Stimulated activated CD4-positive, alpha-beta T cell treated with anti-CD3 and anti-CD28 coated beads, Interleukin-1b, Interleukin-23, amount 100 ng/mL, for 48 hours (primary cell): ENCODE measurements around the gene FBXO46.
"Not testable (repeated sequence)": the region's sequence is repeated elsewhere in the genome, so short reads cannot be mapped to it uniquely, and the experiment has no call there.

Experiments
- DNase-seq: peaks from one replicate; pipeline ENCODE4 v3.0.0-alpha.2; 2020

The FBXO46 gene

DNA sequence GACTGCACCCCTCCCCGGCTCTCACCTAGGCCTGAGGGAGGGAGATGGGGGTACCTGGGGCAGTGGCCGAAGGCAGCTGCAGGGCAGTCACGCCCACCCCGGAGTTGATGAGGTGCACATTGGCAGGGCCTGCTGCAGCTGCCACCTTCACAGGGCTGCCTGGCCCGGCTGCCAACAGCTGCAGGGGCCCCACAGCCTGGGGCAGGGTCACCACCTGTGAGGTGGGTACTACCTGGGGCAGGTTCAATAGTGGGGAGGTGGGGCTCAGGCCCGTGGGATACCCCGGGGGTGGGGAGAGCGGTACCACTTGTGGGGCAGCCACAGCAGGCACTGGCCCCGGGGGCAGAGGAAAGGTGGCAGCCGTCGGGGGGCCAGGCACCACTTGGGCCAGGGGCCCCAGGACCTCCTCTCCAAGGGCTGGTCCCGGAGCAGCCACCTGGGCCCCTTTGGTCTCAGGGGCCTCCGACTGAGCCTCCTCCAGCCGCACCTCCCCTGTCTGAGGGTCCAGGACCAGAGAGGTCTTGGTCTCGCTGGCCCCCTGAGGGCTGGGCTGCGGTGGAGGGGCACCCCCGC lies 35.7 kb upstream of the FBXO46 start:
- no peak for DNase-seq

- DNase-seq, result no peak
Measured at GRCh38 chr19:45765702-45766295, 35.1 kb upstream of the FBXO46 start.

GRCh38 chr19:45764945-45765701 lies 34.4 kb upstream of the FBXO46 start:
- DNase-seq, result no peak

DNA sequence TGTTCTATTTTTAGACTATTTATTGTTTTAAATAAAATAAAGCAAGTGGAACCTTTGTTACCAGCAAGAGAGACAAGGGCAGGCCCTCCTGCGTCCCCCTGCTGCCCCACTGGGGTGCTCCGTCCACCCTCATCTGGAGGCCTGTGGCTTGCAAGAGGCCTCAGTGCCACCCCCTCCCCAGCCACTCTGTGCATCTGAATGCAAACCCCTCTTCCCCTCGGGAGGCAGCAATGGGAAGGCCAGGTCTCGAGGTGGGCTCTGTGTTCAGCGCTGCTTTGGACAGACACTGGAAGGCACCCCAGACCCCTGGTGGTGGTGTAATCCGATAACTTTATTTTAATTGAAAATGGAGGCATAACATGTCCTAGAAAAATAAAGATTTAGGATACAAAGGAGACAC lies 33.8 kb upstream of the FBXO46 start:
- no peak for DNase-seq

- no peak for DNase-seq
Measured at GRCh38 chr19:45763691-45764294, 33.1 kb upstream of the FBXO46 start.

DNA sequence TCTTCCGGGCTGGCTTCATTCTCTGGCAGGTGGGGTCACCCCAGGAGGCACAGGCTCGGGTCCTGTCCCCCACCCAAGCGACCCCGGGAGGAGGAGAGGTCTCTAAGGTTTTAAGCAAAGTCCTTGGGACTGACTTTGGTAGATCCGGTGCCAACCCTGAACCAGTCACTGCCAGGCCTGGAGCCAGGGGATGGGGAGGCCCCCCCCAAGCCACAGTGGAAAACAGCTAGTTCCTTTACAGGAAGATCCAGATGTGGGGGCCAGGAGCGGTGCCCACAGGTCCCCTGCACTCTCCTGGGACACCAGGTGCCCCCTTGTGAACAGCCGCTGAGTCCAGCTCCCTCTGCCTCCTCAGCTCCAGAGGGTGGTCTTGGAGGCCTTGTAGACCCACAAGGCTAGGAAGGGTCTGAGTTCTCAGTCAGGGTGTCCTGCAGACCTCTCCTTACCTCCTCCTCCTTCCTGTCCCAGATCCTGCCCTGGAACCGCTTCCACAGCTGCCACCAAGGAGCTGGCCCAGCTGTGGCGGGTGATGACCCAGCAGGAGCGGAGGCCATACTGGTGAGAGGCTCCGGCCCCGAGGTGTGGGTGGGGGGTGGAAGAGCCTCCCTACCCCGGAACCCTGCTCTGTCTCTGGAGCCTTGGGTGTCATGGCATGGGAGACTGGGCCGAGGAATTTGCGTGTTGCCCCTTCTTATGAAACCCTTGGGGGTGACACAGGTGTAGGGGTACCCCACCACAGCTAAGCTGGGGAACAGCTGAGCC lies 32.4 kb upstream of the FBXO46 start:
- no peak for DNase-seq

DNA sequence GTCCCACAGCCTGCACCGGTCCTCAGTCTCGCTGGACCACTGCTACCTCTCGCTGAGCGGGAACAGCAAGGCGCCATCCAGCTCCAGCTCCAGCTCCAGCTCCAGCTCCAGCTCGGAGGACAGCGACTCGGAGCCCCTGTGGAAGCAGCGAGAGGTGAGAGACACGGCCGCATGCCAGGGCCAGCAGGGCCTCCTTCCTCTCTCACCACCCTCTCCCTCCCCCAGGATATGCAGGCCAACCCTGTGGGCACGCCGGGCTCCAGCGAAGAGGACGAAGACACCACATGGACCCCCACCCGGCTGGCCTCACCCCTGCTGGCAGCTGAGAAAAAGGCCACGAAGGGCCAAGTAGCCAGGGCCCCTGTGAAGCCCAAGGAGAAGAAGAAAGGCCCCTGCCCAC lies 31.0 kb upstream of the FBXO46 start:
- DNase-seq, result no peak

DNA sequence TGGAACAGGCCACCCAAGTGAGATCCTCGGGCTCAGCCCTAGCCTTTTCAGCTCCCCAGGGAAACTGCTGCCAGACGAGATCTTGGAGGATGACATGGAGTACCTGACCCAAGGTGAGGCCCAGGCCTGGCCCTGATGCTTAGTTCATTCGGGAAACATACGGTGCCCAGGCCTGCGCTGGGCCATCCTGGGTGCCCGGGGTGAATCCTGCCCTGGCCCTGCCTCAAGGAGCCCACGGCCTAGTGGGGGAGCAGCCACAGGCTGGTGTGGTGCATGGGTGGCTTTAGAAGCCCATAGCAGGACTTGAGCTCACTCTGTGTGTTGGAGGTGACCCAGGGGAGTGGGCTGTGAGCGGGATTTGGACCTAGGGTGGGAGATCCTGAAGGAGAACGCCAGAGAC lies 28.2 kb upstream of the FBXO46 start:
- DNase-seq, result no peak

GRCh38 chr19:45757695-45758094 lies 27.0 kb upstream of the FBXO46 start:
- no peak for DNase-seq

- no peak for DNase-seq
Measured at GRCh38 chr19:45754323-45754722, 23.6 kb upstream of the FBXO46 start.

DNA sequence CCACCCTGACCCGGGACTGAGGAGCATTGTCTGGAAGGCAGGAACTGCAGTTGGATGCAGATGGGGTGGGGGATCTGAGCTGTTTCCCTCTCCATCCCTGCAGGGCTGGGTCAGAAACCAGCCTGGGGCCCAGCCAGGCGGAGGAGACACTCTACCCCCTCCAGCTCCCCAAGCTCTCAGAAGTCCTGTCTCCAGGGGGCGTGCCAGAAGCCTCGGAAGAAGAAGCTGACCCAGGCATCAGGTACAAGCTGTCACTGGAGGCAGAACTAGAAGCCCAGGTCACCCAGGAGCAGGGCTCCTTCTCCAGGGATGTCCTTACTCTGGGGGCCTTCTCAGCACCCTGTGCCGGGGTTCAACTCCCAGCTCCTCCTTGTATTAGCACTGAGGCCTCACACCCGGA lies 22.9 kb upstream of the FBXO46 start:
- DNase-seq, result no peak

DNA sequence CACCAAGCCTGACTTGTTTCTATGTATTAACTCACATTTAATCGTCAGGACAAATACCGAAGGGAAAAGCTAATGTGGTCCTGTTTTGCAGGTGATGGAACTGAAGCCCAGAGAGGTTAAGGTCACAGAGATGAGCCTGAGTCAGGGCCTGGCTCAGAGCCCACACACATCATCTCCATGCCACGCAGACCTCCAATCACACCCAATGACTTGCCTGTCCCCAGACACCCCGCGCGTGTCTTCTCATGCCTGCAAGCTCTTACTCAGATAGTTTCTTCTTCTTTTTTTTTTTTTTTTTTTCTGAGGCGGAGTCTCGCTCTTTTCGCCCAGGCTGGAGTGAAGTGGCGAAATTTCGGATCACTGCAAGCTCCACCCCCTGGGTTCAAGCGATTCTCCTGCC lies 21.9 kb upstream of the FBXO46 start:
- no peak for DNase-seq

- DNase-seq, result not testable (repeated sequence)
Measured at GRCh38 chr19:45751483-45751882, 20.8 kb upstream of the FBXO46 start.

- DNase-seq, result no peak
Measured at GRCh38 chr19:45747513-45747912, 16.8 kb upstream of the FBXO46 start.

GRCh38 chr19:45746866-45747265 lies 16.2 kb upstream of the FBXO46 start:
- no peak for DNase-seq

DNA sequence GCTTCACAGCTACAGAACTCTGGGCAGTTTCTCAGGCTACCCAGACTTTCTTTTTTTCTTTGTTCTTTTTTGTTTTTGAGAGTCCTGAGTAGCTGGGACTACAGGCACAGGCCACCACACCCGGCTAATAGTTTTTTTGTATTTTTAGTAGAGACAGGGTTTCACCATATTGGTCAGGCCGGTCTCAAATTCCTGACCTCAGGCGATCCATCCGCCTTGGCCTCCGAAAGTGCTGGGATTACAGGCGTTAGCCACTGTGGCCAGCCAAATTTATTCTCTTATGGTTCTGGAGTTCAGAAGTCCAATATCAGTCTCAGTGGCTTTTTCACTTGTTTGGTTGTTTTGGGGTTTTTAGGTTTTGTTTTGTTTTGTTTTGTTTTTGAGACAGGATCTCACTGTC lies 14.9 kb upstream of the FBXO46 start:
- no peak for DNase-seq

DNA sequence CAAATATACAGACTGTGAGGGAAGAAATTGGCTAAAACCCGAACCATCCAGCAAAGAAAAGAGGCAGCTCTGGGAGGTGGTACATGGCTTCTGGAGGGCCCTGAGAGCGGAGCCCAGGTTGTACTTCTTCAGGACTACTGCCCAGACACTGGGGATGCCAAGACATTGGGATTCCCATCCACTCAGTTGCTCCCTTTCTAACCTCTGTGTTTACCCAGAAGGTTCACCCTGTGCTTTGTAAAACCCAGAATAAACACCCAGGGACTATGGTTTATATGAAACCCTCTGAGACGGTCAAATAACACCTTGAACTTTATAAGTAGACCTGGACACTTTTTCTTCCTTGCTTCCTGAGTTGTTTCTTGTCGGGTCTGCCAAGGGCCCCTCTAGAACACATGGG lies 12.3 kb upstream of the FBXO46 start:
- DNase-seq, result no peak

- no peak for DNase-seq
Measured at GRCh38 chr19:45739498-45740439, 9.1 kb upstream of the FBXO46 start.

- DNase-seq, result no peak
Measured at GRCh38 chr19:45733160-45733810, 2.6 kb upstream of the FBXO46 start, which contains the start of gene MEIOSIN. Gene MEIOSIN, plus strand, starts transcription at chr19:45733439. Its CDS starts 1,938 bp downstream, at chr19:45735377.

DNA sequence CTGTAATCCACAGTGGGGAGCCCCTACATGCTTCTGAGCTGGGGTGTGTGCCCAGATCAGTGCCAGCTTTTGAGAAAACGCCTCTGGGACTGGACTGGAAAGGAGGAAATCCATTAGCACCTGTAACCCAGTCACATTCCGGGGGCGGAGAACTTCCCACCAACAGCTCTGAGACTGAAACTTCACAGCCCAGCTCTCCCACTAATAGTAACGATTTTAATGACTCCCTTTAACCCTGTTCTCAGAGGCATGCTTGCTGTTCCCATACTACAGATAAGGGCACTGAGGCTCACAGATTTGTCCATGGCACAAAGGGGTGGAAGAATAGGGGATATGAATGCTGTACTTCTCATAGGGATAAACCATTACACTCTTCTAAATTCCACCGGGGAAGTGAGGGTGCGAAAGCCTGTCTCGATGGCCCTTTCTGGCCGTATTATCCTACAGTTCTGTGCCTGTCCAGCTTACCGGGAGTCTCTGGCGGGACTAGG lies 851 bp downstream of the FBXO46 start:
- DNase-seq, result no peak

GRCh38 chr19:45728683-45729082 lies 2.0 kb downstream of the FBXO46 start:
- DNase-seq, result not testable (repeated sequence)
